ENCODE measurements around the gene CTNNBL1.

The CTNNBL1 gene

GRCh38 chr20:37913567-37914366 lies 219.9 kb downstream of the CTNNBL1 start:
- Histone ChIP-seq H3K79me2 (ENCODE audit: insufficient read depth, low read depth) (no peaks in the 10 kb centered on the region), H3K4me1 (ENCODE audit: low read depth, poor library complexity, severe bottlenecking) (no peaks in the 10 kb centered on the region), H3K27me3 (ENCODE audit: insufficient read depth, low read depth) (peaks cover 40% of the 10 kb centered on the region), H3K4me2 (no peak overlapping the region), H4K20me1 (ENCODE audit: insufficient read depth) (no peaks in the 10 kb centered on the region), H3K27ac (no peak overlapping the region), H3K9ac (no peak overlapping the region), H3K36me3 (ENCODE audit: insufficient read depth) (no peaks in the 10 kb centered on the region), H2AFZ (ENCODE audit: low read depth) (no peak overlapping the region), H3K4me3 (IDR thresholded peaks at IDR 0.05; ENCODE audit: insufficient read depth, low read depth, low read length) (no peak overlapping the region)
- TF ChIP-seq CTCF (conservative IDR thresholded peaks at IDR 0.05; ENCODE audit: low read depth, low read length): no peak

GRCh38 chr20:37914367-37914671 lies 220.5 kb downstream of the CTNNBL1 start:
- Histone ChIP-seq H3K79me2 (ENCODE audit: insufficient read depth, low read depth) (no peaks in the 10 kb centered on the region), H4K20me1 (ENCODE audit: insufficient read depth) (no peaks in the 10 kb centered on the region), H3K9ac (no peak overlapping the region), H2AFZ (ENCODE audit: low read depth) (no peak overlapping the region), H3K4me2 (no peak overlapping the region), H3K4me1 (ENCODE audit: low read depth, poor library complexity, severe bottlenecking) (no peaks in the 10 kb centered on the region), H3K27me3 (ENCODE audit: insufficient read depth, low read depth) (peaks cover 35% of the 10 kb centered on the region; the same call in 1 of the 2 replicates), H3K27ac (no peak overlapping the region), H3K36me3 (ENCODE audit: insufficient read depth) (no peaks in the 10 kb centered on the region), H3K4me3 (IDR thresholded peaks at IDR 0.05; ENCODE audit: insufficient read depth, low read depth, low read length) (no peak overlapping the region)
- TF ChIP-seq CTCF (conservative IDR thresholded peaks at IDR 0.05; ENCODE audit: low read depth, low read length): no peak

DNA sequence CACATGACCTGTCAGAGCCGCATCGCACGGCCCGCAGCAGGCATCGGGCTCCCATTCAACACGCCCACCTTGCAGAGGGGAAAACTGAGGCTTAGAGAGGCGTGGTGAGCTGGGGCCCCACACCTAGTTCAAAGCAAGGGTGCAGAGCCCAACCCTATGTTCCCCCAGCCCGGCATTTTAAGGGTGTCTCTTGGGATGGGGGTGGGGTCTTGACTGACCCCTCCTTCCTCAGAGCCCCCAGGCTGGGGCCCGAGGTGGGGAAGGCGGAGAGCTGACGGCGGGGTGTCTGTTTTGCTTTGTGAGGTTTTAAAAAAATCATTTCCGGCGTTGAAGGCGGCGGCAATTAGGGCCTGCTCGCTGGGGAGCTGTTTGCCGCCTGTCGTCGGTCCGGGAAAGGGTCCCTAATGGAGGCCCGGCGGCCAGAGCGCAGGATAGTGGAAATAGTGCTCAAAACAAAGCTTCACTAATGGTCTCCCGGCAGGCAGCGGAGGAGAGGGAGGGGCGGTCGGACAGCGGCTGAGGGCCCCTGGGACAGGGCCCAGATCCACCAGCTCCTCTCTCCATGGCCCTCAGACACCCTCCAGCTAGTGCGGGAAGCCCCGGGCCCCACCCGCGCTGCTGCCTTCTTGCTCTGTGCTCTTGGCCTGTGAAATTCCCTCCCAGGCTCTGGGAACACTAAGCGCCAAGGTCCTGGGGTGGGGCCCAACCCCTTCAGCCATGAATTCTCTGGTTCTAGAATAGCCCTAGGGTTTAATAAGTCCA lies 221.0 kb downstream of the CTNNBL1 start:
- H3K27me3 ChIP-seq (ENCODE audit: insufficient read depth, low read depth): peaks cover 35% of the 10 kb centered on the region; the same call in 1 of the 2 replicates
- no peak overlapping the region for H3K27ac ChIP-seq
- H3K4me2 ChIP-seq: no peak overlapping the region
- H3K4me1 ChIP-seq (ENCODE audit: low read depth, poor library complexity, severe bottlenecking): no peaks in the 10 kb centered on the region
- no peak for TF ChIP-seq CTCF (conservative IDR thresholded peaks at IDR 0.05; ENCODE audit: low read depth, low read length)
- H2AFZ ChIP-seq (ENCODE audit: low read depth): no peak overlapping the region
- no peaks in the 10 kb centered on the region for H4K20me1 ChIP-seq (ENCODE audit: insufficient read depth)
- H3K4me3 ChIP-seq (IDR thresholded peaks at IDR 0.05; ENCODE audit: insufficient read depth, low read depth, low read length): no peak overlapping the region
- H3K36me3 ChIP-seq (ENCODE audit: insufficient read depth): no peaks in the 10 kb centered on the region
- H3K79me2 ChIP-seq (ENCODE audit: insufficient read depth, low read depth): no peaks in the 10 kb centered on the region
- H3K9ac ChIP-seq: no peak overlapping the region

- no peak for TF ChIP-seq CTCF (conservative IDR thresholded peaks at IDR 0.05; ENCODE audit: low read depth, low read length)
- Histone ChIP-seq H3K4me3 (IDR thresholded peaks at IDR 0.05; ENCODE audit: insufficient read depth, low read depth, low read length) (no peak overlapping the region), H3K36me3 (ENCODE audit: insufficient read depth) (no peaks in the 10 kb centered on the region), H3K79me2 (ENCODE audit: insufficient read depth, low read depth) (no peaks in the 10 kb centered on the region), H3K27ac (no peak overlapping the region), H3K9ac (no peak overlapping the region), H3K27me3 (ENCODE audit: insufficient read depth, low read depth) (peaks cover 35% of the 10 kb centered on the region; the same call in 1 of the 2 replicates), H4K20me1 (ENCODE audit: insufficient read depth) (no peaks in the 10 kb centered on the region), H2AFZ (ENCODE audit: low read depth) (no peak overlapping the region), H3K4me2 (no peak overlapping the region), H3K4me1 (ENCODE audit: low read depth, poor library complexity, severe bottlenecking) (no peaks in the 10 kb centered on the region)
Measured at GRCh38 chr20:37915434-37915787, 221.6 kb downstream of the CTNNBL1 start.
